ENCODE data around the gene PSMB5. TPM values are rescaled to one million over a fixed set of nuclear protein-coding genes. Genes with fewer than 3 reads are reported as not detected.

PSMB5 gene
- total and polyA plus RNA-seq, 2 of the 13 experiments (the other 11 are each of a cell fraction or from before 2014, with no cell fraction given): 705 to 871 TPM

- TF ChIP-seq PREB (CRISPR knock-in tag; IDR thresholded peaks at IDR 0.05) (0 out of 2 replicates have a peak, but pooled peaks have one; percentile 77), ZNF160 (CRISPR knock-in tag; IDR thresholded peaks at IDR 0.05) (no peak), TCF12 (IDR thresholded peaks at IDR 0.05) (no peak), TCF12 (CRISPR knock-in tag; IDR thresholded peaks at IDR 0.05) (peak; percentile 5; the same call in 1 of the 2 replicates), ZNF282 (IDR thresholded peaks at IDR 0.05; ENCODE audit: partially characterized antibody) (peak; percentile 88), MED8 (CRISPR knock-in tag; IDR thresholded peaks at IDR 0.05; ENCODE audit: insufficient replicate concordance) (no peak), ZSCAN9 (CRISPR knock-in tag; IDR thresholded peaks at IDR 0.05; ENCODE audit: borderline replicate concordance) (no peak), ZNF136 (CRISPR knock-in tag; IDR thresholded peaks at IDR 0.05; ENCODE audit: low read depth) (0 out of 2 replicates have a peak, but pooled peaks have one; percentile 17), HNRNPLL (IDR thresholded peaks at IDR 0.05; ENCODE audit: low read depth, low read length, poor library complexity, severe bottlenecking) (peak; percentile 14), ZNF839 (CRISPR knock-in tag; IDR thresholded peaks at IDR 0.05; ENCODE audit: borderline replicate concordance) (no peak), SOX6 (IDR thresholded peaks at IDR 0.05) (peak; percentile 84; the same call in 1 of the 2 replicates), SOX6 (CRISPR knock-in tag; IDR thresholded peaks at IDR 0.05) (no peak), NFRKB (IDR thresholded peaks at IDR 0.05) (0 out of 2 replicates have a peak, but pooled peaks have one; percentile 54), FOXA1 (IDR thresholded peaks at IDR 0.05) (peak; percentile 36; the same call in 1 of the 2 replicates), FOXA1 (CRISPR knock-in tag; IDR thresholded peaks at IDR 0.05) (no peak), ZNF513 (CRISPR knock-in tag; conservative IDR thresholded peaks at IDR 0.05) (0 out of 2 replicates have a peak, but pooled peaks have one; percentile 67), ZNF512 (CRISPR knock-in tag; IDR thresholded peaks at IDR 0.05) (peak; percentile 100), IRF9 (CRISPR knock-in tag; IDR thresholded peaks at IDR 0.05; ENCODE audit: borderline replicate concordance) (no peak; the same call in 1 of the 2 replicates), ZNF589 (CRISPR knock-in tag; conservative IDR thresholded peaks at IDR 0.05) (no peak), NFIC (IDR thresholded peaks at IDR 0.05; ENCODE audit: low read length) (no peak), CCDC6 (CRISPR knock-in tag; IDR thresholded peaks at IDR 0.05) (peak; percentile 16; the same call in 1 of the 2 replicates), SP4 (CRISPR knock-in tag; IDR thresholded peaks at IDR 0.05) (peak; percentile 8; the same call in 1 of the 2 replicates), TBX2 (CRISPR knock-in tag; IDR thresholded peaks at IDR 0.05; ENCODE audit: borderline replicate concordance) (0 out of 2 replicates have a peak, but pooled peaks have one; percentile 12), JUND (CRISPR knock-in tag; IDR thresholded peaks at IDR 0.05) (no peak), ZSCAN21 (CRISPR knock-in tag; IDR thresholded peaks at IDR 0.05; ENCODE audit: borderline replicate concordance) (peak; percentile 15)
Observed at GRCh38 chr14:23056956-23057756, 22.5 kb upstream of the PSMB5 start, which contains the start of gene CDH24 (continued).
